HCT116 (cell line): ENCODE measurements around the gene CHRNA9. TPM values are rescaled to one million over a fixed set of nuclear protein-coding genes. Genes with fewer than 3 reads are reported as not detected.

Source experiments
- ATAC-seq: fragments of 200-7000 bp; cut with Tn5 transposase; 2 replicates; pipeline ENCODE4 v1.9.1; 2020; ENCODE audit warnings: mild to moderate bottlenecking, moderate library complexity
- BruUV-seq: library from RNA; stranded (reverse); fragments of 400-500 nt; replicated peaks from 2 replicates; lab custom pipeline; 2021; lab: Mats Ljungman, UMichigan
- CTCF ChIA-PET: fragments of 300-600 bp; sonication (Branson Sonifier 250); formaldehyde crosslinking; loops from one replicate; lab custom pipeline; 2021; ENCODE audit warnings: antibody characterized with exemption; lab: Charles Lee
- POLR2A ChIA-PET: fragments of 300-600, 350-600 bp; sonication (Branson Sonifier 250); formaldehyde crosslinking; loops from one replicate; lab custom pipeline; 2021; ENCODE audit warnings: antibody characterized with exemption; lab: Charles Lee
- RAD21 ChIA-PET, 2 experiments: fragments of 300-600 bp; sonication (Branson Sonifier 250); formaldehyde crosslinking; loops; one replicate each; lab custom pipeline; 2023; ENCODE audit warnings: low total read pairs in 2 of 2; ENCODE audit not compliant: uncharacterized antibody in 2 of 2, unreplicated experiment in 2 of 2, low non-redundant PET in 1 of 2; lab: Charles Lee
- DNase-seq: peaks from one replicate; pipeline ENCODE4 v3.0.0-alpha.2; 2010; ENCODE audit warnings: low read depth, low spot score
- H2AFZ ChIP-seq: fragments of 200-600 bp; shearing (Covaris generic), sonication (generic); 2 replicates; pipeline ENCODE4 v1.6.1; 2017; ENCODE audit warnings: low read depth, mixed run types, mixed read lengths, antibody characterized with exemption, low read length; ENCODE audit not compliant: poor library complexity, severe bottlenecking
- H3K27ac ChIP-seq: 2 replicates; pipeline ENCODE4 v1.5.1; 2012; ENCODE audit warnings: low read depth, low read length
- H3K27me3 ChIP-seq: fragments of 200-600 bp; sonication (generic); 2 replicates; pipeline ENCODE4 v1.6.1; 2016; ENCODE audit warnings: mixed run types, low read length, mixed read lengths; ENCODE audit not compliant: insufficient read depth
- H3K36me3 ChIP-seq, 2 experiments: fragments of 200-500 bp in 1 of 2; fragments of 200-600 bp in 1 of 2; sonication (Bioruptor generic) in 1 of 2; sonication (generic) in 1 of 2; 2 replicates each; pipeline versions ENCODE4 v1.5.1 to v1.6.1; 2014 to 2016; ENCODE audit warnings: low read length in 2 of 2, inconsistent platforms in 1 of 2, mixed read lengths in 1 of 2, mixed run types in 1 of 2; ENCODE audit not compliant: insufficient read depth in 2 of 2, control insufficient read depth in 1 of 2
- H3K4me1 ChIP-seq, 2 experiments: fragments of 200-600 bp in 1 of 2; sonication (generic) in 1 of 2; 2 replicates each; pipeline versions ENCODE4 v1.5.1 to v1.6.1; 2012 to 2017; ENCODE audit warnings: low read length in 2 of 2, inconsistent platforms in 1 of 2, mild to moderate bottlenecking in 1 of 2, mixed read lengths in 1 of 2, mixed run types in 1 of 2, moderate library complexity in 1 of 2; ENCODE audit not compliant: insufficient read depth in 2 of 2, control insufficient read depth in 1 of 2
- H3K4me2 ChIP-seq: fragments of 200-600 bp; sonication (generic); 2 replicates; pipeline ENCODE4 v1.6.1; 2017; ENCODE audit warnings: mixed run types, low read length, mixed read lengths
- H3K4me3 ChIP-seq, 2 experiments: fragments of 200-600 bp in 1 of 2; sonication (generic) in 1 of 2; replicated peaks in 1 of 2; 2 replicates each; pipeline ENCODE4 v1.5.1; 2011 to 2016; ENCODE audit warnings: low read length in 2 of 2, control low read depth in 1 of 2, low read depth in 1 of 2, mild to moderate bottlenecking in 1 of 2, mixed read lengths in 1 of 2, mixed run types in 1 of 2
- H3K79me2 ChIP-seq: fragments of 200-600 bp; sonication (generic); 2 replicates; pipeline ENCODE4 v1.6.1; 2017; ENCODE audit warnings: mild to moderate bottlenecking, mixed run types, low read length, moderate library complexity, mixed read lengths; ENCODE audit not compliant: insufficient read depth
- H3K9ac ChIP-seq: fragments of 200-600 bp; sonication (generic); 2 replicates; pipeline ENCODE4 v1.6.1; 2016; ENCODE audit warnings: low read length, mixed read lengths
- H3K9me2 ChIP-seq: fragments of 200-600 bp; sonication (generic), shearing (Covaris generic); 2 replicates; pipeline ENCODE4 v1.6.1; 2017; ENCODE audit warnings: mixed run types, mild to moderate bottlenecking, moderate library complexity; ENCODE audit not compliant: insufficient read depth
- H3K9me3 ChIP-seq, 2 experiments: fragments of 200-500 bp in 1 of 2; fragments of 200-600 bp in 1 of 2; sonication (Bioruptor generic) in 1 of 2; sonication (generic) in 1 of 2; 2 replicates each; pipeline ENCODE4 v1.6.1; 2014 to 2017; ENCODE audit warnings: low read length in 2 of 2, mixed read lengths in 2 of 2, inconsistent platforms in 1 of 2, low read depth in 1 of 2, mild to moderate bottlenecking in 1 of 2, mixed run types in 1 of 2, moderate library complexity in 1 of 2; ENCODE audit not compliant: control insufficient read depth in 1 of 2, insufficient read depth in 1 of 2
- H4K20me1 ChIP-seq: fragments of 200-600 bp; sonication (generic), shearing (Covaris generic); 2 replicates; pipeline ENCODE4 v1.6.1; 2017; ENCODE audit warnings: mixed run types, mild to moderate bottlenecking, moderate library complexity; ENCODE audit not compliant: insufficient read depth
- ELF1 ChIP-seq: IDR thresholded peaks from 2 replicates; pipeline ENCODE4 v1.6.1; 2012; ENCODE audit warnings: low read depth, borderline replicate concordance
- EZH2phosphoT487 ChIP-seq: fragments of 200-600 bp; IDR thresholded peaks from 2 replicates; pipeline ENCODE4 v1.6.1; 2018; ENCODE audit warnings: antibody characterized with exemption, borderline replicate concordance
- FOSL1 ChIP-seq: IDR thresholded peaks from 2 replicates; pipeline ENCODE4 v1.6.1; 2012; ENCODE audit warnings: low read depth
- POLR2A ChIP-seq: IDR thresholded peaks from 2 replicates; pipeline ENCODE4 v1.7.0; 2011; ENCODE audit warnings: borderline replicate concordance; ENCODE audit not compliant: insufficient read depth, insufficient read length; ENCODE audit errors: extremely low read depth
- POLR2AphosphoS5 ChIP-seq: IDR thresholded peaks from 2 replicates; pipeline ENCODE4 v1.6.1; 2011; ENCODE audit warnings: mild to moderate bottlenecking, low read depth, low read length, moderate library complexity
- SIN3A ChIP-seq: IDR thresholded peaks from 2 replicates; pipeline ENCODE4 v1.6.1; 2012; ENCODE audit warnings: low read depth
- YY1 ChIP-seq: IDR thresholded peaks from 2 replicates; pipeline ENCODE4 v1.6.1; 2011; ENCODE audit warnings: low read length, low read depth, moderate library complexity, mild to moderate bottlenecking; ENCODE audit not compliant: insufficient replicate concordance; ENCODE audit errors: extremely low read depth
- ZFX ChIP-seq: fragments of 450-650 bp; IDR thresholded peaks from 2 replicates; pipeline ENCODE4 v1.6.1; 2017
- intact Hi-C: fragments of 100-400 bp; cut with micrococcal nuclease; formaldehyde crosslinking; loops from 2 replicates; pipeline ENCODE4 v1.10.0; 2022
- total RNA-seq: library from RNA; stranded (reverse); gene quantifications from one replicate; pipeline ENCODE4 v1.2.1, GENCODE V29; 2021; ENCODE audit not compliant: unreplicated experiment
- TF ChIP-seq, protein P1 (sequence below), 3 experiments: fragments of 200-600 bp in 1 of 3; sonication (generic) in 1 of 3; IDR thresholded peaks in 2 of 3; conservative IDR thresholded peaks in 1 of 3; 2 replicates each; pipeline ENCODE4 v1.5.1; 2012 to 2017; ENCODE audit warnings: low read depth in 2 of 3, low read length in 2 of 3, antibody characterized with exemption in 1 of 3, borderline replicate concordance in 1 of 3, control low read depth in 1 of 3, mild to moderate bottlenecking in 1 of 3, mixed read lengths in 1 of 3, mixed run types in 1 of 3, moderate library complexity in 1 of 3; ENCODE audit not compliant: insufficient read depth in 1 of 3
- TF ChIP-seq, protein P2 (sequence below): IDR thresholded peaks from 2 replicates; pipeline ENCODE4 v1.6.1; 2011; ENCODE audit warnings: mild to moderate bottlenecking, low read length, moderate library complexity; ENCODE audit not compliant: insufficient replicate concordance; ENCODE audit errors: extremely low read depth
- TF ChIP-seq, protein P3 (sequence below): IDR thresholded peaks from 2 replicates; pipeline ENCODE4 v1.6.1; 2012

The CHRNA9 gene
- total RNA-seq, 1 experiment from 2014 or later = not detected

DNA sequence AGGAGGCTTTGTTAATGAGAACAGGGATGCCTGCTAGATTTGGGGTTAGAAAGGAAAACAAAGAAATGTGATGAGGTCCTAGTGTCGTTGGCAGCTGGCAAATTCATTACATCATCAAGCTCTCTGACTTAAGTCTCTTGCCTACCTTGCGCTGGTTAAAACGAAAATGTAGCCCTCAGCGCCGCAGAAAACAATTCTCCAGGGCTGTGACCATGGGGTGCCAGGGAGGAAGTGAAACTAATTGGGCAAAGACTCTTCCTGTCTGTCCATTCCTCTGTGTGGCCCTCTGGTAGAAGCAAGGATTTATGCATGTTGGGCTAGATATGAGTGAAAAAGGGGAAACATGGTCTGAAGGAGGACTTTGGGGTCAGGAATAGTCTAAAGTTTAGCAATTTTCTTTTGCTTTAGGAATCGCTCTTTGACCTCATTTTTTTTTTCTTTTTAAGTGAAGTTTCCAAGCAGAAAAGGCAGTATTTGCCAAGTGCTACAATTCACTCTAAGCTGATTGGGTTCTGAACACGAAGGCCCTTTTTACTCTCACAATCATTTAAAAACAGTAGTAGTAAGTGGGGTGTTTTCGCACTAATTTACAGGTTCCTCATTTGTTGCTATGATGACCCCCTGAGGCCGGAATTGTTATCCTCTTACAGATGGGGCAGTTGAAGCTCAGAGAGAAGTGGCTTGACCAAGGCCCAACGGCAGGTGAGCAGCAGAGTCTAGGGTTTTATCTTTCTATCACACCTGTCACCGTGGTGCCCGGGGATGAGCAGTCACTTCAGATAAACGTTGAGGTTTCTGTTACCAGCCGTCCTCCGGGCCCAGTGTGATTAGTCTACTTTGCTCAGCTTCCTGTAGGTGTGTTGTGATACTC is 27.3 kb upstream of the CHRNA9 start:
- no peak for ATAC-seq
- CTCF ChIA-PET = interaction anchor here (1.2 to 3.2 kb wide), 2 partner anchors 9 to 252 kb away, joined by 6 to 17 read pairs; no protein-coding TSS in a partner anchor

DNA sequence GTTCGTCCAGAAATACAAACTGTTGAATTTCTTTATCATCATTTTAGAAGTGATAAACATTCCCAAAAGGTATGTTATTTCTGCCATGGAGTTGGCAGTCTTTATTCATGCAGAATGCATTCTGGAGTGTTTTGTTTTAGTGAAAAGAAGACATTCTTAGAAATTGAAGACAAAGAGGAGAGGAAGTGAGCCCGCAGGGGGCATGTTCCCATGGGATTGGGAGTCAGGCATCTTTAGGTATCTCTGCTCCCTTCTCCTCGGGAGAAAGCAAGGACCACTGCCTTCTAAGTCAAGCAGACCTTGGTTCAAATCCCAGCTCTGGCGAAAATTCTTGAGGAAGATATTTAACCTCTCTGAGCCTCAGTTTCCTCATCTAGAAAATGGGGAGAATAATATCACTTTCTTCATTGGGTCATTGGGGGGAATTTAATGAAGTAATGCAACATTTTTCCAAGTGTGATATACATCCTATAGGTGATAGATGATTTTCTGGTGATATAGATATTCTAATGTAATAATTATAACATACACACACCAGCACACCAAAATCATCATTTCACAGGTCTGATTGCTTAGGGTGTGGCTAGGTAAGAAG is 26.5 kb upstream of the CHRNA9 start:
- DNase-seq = no peak
- ChIA-PET POLR2A (no interaction called here), RAD21 (no interaction called here), CTCF (interaction anchor here (2.0 to 3.2 kb wide), 2 partner anchors 8 to 252 kb away, joined by 8 to 17 read pairs; partner anchors contain the start of gene N4BP2)
- H3K9me2 ChIP-seq = no peaks in the 10 kb centered on the region
- H3K27me3 ChIP-seq = no peaks in the 10 kb centered on the region
- no peak overlapping the region for H3K9ac ChIP-seq
- H3K36me3 ChIP-seq = no peaks in the 10 kb centered on the region
- H3K27ac ChIP-seq = no peak overlapping the region
- peaks cover 0 to 6% of the 10 kb centered on the region in 2 experiments; a peak in 1 of 4 replicates for H3K9me3 ChIP-seq
- no peaks in the 10 kb centered on the region for H3K79me2 ChIP-seq
- BruUV-seq = no TSS peak
- peak overlapping the region; percentile 76; the same call in 1 of the 2 replicates for H3K4me2 ChIP-seq
- H2AFZ ChIP-seq = peak overlapping the region; percentile 97
- ATAC-seq = no peak
- intact Hi-C loops = loop anchor here (1.0 to 10.0 kb wide), 5 partner anchors 158 to 844 kb away; partner anchors contain the start of gene PDS5A
- H3K4me1 ChIP-seq = peaks cover 0 to 8% of the 10 kb centered on the region in 2 experiments; a peak in 2 of 4 replicates
- H3K4me3 ChIP-seq = no peak overlapping the region
- TF ChIP-seq ZFX (no peak), SIN3A (no peak), FOSL1 (no peak), EZH2phosphoT487 (no peak), POLR2AphosphoS5 (no peak), POLR2A (no peak), YY1 (no peak)
- TF ChIP-seq, protein P1, sequence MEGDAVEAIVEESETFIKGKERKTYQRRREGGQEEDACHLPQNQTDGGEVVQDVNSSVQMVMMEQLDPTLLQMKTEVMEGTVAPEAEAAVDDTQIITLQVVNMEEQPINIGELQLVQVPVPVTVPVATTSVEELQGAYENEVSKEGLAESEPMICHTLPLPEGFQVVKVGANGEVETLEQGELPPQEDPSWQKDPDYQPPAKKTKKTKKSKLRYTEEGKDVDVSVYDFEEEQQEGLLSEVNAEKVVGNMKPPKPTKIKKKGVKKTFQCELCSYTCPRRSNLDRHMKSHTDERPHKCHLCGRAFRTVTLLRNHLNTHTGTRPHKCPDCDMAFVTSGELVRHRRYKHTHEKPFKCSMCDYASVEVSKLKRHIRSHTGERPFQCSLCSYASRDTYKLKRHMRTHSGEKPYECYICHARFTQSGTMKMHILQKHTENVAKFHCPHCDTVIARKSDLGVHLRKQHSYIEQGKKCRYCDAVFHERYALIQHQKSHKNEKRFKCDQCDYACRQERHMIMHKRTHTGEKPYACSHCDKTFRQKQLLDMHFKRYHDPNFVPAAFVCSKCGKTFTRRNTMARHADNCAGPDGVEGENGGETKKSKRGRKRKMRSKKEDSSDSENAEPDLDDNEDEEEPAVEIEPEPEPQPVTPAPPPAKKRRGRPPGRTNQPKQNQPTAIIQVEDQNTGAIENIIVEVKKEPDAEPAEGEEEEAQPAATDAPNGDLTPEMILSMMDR (IDR thresholded peaks at IDR 0.05 in 2 of 3, conservative IDR thresholded peaks at IDR 0.05 in 1 of 3; ENCODE audit: borderline replicate concordance in 1 of 3, insufficient read depth in 1 of 3, low read depth in 2 of 3, low read length in 2 of 3) = no peak
- TF ChIP-seq, protein P2, sequence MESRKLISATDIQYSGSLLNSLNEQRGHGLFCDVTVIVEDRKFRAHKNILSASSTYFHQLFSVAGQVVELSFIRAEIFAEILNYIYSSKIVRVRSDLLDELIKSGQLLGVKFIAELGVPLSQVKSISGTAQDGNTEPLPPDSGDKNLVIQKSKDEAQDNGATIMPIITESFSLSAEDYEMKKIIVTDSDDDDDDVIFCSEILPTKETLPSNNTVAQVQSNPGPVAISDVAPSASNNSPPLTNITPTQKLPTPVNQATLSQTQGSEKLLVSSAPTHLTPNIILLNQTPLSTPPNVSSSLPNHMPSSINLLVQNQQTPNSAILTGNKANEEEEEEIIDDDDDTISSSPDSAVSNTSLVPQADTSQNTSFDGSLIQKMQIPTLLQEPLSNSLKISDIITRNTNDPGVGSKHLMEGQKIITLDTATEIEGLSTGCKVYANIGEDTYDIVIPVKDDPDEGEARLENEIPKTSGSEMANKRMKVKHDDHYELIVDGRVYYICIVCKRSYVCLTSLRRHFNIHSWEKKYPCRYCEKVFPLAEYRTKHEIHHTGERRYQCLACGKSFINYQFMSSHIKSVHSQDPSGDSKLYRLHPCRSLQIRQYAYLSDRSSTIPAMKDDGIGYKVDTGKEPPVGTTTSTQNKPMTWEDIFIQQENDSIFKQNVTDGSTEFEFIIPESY = no peak
- TF ChIP-seq, protein P3, sequence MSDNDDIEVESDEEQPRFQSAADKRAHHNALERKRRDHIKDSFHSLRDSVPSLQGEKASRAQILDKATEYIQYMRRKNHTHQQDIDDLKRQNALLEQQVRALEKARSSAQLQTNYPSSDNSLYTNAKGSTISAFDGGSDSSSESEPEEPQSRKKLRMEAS = no peak
- H4K20me1 ChIP-seq = no peaks in the 10 kb centered on the region

More for the DNA sequence above, 27.3 kb upstream of the CHRNA9 start:
- no peaks in the 10 kb centered on the region for H3K79me2 ChIP-seq
- no peak overlapping the region for H3K9ac ChIP-seq
- no TSS peak for BruUV-seq
- intact Hi-C loops = loop anchor here (2.0 to 10.0 kb wide), 3 partner anchors 331 to 843 kb away; partner anchors contain the start of gene PDS5A
- H3K4me2 ChIP-seq = no peak overlapping the region
- H2AFZ ChIP-seq = peak overlapping the region; percentile 97
- no peaks in the 10 kb centered on the region for H3K36me3 ChIP-seq
- H3K27ac ChIP-seq = no peak overlapping the region
- no peak for DNase-seq
- ChIA-PET POLR2A (interaction anchor here (0.5 kb wide), 1 partner anchor 245 kb away, joined by 3 read pairs; no protein-coding TSS in a partner anchor), RAD21 (interaction anchor here in 1 of 2 experiments (0.6 to 1.0 kb wide), 2 partner anchors 116 to 251 kb away, joined by 3 read pairs; partner anchors contain the start of gene N4BP2)
- no peaks in the 10 kb centered on the region for H4K20me1 ChIP-seq
- no peaks in the 10 kb centered on the region for H3K27me3 ChIP-seq
- H3K9me3 ChIP-seq = peaks cover 0 to 6% of the 10 kb centered on the region in 2 experiments; a peak in 1 of 4 replicates
- TF ChIP-seq ZFX (0 out of 2 replicates have a peak, but pooled peaks have one; percentile 8), ELF1 (no peak)
- TF ChIP-seq, all 23 proteins: peak for 1
- Histone ChIP-seq H3K4me1 (peaks cover 0 to 8% of the 10 kb centered on the region in 2 experiments; a peak in 2 of 4 replicates), H3K9me2 (no peaks in the 10 kb centered on the region), H3K4me3 (no peak overlapping the region)
